ENCODE measurements around the gene SEC24C.

The SEC24C gene

GRCh38 chr10:73746721-73747120 lies 2.5 kb downstream of the SEC24C start:
- DNase-seq (no peak), ATAC-seq (no peak)
- peaks cover 52% of the 10 kb centered on the region for H3K4me1 Mint-ChIP-seq
- no peak overlapping the region for H3K27ac Mint-ChIP-seq
- H3K9me3 Mint-ChIP-seq = no peaks in the 10 kb centered on the region
- H3K4me3 Mint-ChIP-seq = peak overlapping the region in 1 of 2 donors; percentile 29
- no peaks in the 10 kb centered on the region for H3K27me3 Mint-ChIP-seq

- ATAC-seq (no peak), DNase-seq (no peak)
- Mint-ChIP-seq H3K27ac (peak overlapping the region in 1 of 2 donors; percentile 49), H3K27me3 (no peaks in the 10 kb centered on the region), H3K4me1 (peaks cover 28% of the 10 kb centered on the region), H3K4me3 (no peak overlapping the region), H3K9me3 (no peaks in the 10 kb centered on the region)
Observed at GRCh38 chr10:73750819-73751218, 6.6 kb downstream of the SEC24C start.

- H3K4me1 Mint-ChIP-seq = peaks cover 35% of the 10 kb centered on the region
- H3K9me3 Mint-ChIP-seq = no peaks in the 10 kb centered on the region
- no peak for DNase-seq
- H3K27me3 Mint-ChIP-seq = no peaks in the 10 kb centered on the region
- no peak overlapping the region for H3K4me3 Mint-ChIP-seq
- no peak for ATAC-seq
- H3K27ac Mint-ChIP-seq = no peak overlapping the region
Observed at GRCh38 chr10:73756183-73756582, 12.0 kb downstream of the SEC24C start.

GRCh38 chr10:73758704-73759511 lies 14.7 kb downstream of the SEC24C start:
- ATAC-seq = no peak
- H3K9me3 Mint-ChIP-seq = no peaks in the 10 kb centered on the region

GRCh38 chr10:73759512-73760115 lies 15.4 kb downstream of the SEC24C start:
- H3K9me3 Mint-ChIP-seq = no peaks in the 10 kb centered on the region
- peaks cover 53% of the 10 kb centered on the region for H3K4me1 Mint-ChIP-seq
- H3K4me3 Mint-ChIP-seq = peak overlapping the region in 1 of 2 donors; percentile 62
- H3K27me3 Mint-ChIP-seq = no peaks in the 10 kb centered on the region
- H3K27ac Mint-ChIP-seq = peak overlapping the region; percentile 61 to 68
- ATAC-seq = peak; percentile 87
- peak in 1 of 2 donors; percentile 28 for DNase-seq

More at GRCh38 chr10:73758704-73759511, 14.7 kb downstream of the SEC24C start:
- no peaks in the 10 kb centered on the region for H3K27me3 Mint-ChIP-seq
- peak overlapping the region in 1 of 2 donors; percentile 3 for H3K4me3 Mint-ChIP-seq
- no peak for DNase-seq
- H3K4me1 Mint-ChIP-seq = peaks cover 53% of the 10 kb centered on the region
- peak overlapping the region in 1 of 2 donors; percentile 24 for H3K27ac Mint-ChIP-seq

GRCh38 chr10:73761781-73762180 lies 17.6 kb downstream of the SEC24C start:
- Mint-ChIP-seq H3K27me3 (no peaks in the 10 kb centered on the region), H3K4me1 (peaks cover 60% of the 10 kb centered on the region), H3K4me3 (no peak overlapping the region), H3K27ac (no peak overlapping the region), H3K9me3 (no peaks in the 10 kb centered on the region)
- no peak for DNase-seq
- no peak for ATAC-seq

- no peaks in the 10 kb centered on the region for H3K27me3 Mint-ChIP-seq
- DNase-seq = no peak
- ATAC-seq = no peak
- peak overlapping the region in 1 of 2 donors; percentile 71 for H3K27ac Mint-ChIP-seq
- no peaks in the 10 kb centered on the region for H3K9me3 Mint-ChIP-seq
- H3K4me3 Mint-ChIP-seq = no peak overlapping the region
- H3K4me1 Mint-ChIP-seq = peaks cover 56% of the 10 kb centered on the region
Observed at GRCh38 chr10:73762915-73763314, 18.7 kb downstream of the SEC24C start.

- Mint-ChIP-seq H3K27me3 (no peaks in the 10 kb centered on the region), H3K9me3 (no peaks in the 10 kb centered on the region), H3K4me3 (no peak overlapping the region), H3K4me1 (peaks cover 56% of the 10 kb centered on the region), H3K27ac (peak overlapping the region in 1 of 2 donors; percentile 71)
- ATAC-seq (no peak), DNase-seq (no peak)
Observed at GRCh38 chr10:73763343-73763742, 19.2 kb downstream of the SEC24C start.

- no peaks in the 10 kb centered on the region for H3K27me3 Mint-ChIP-seq
- H3K9me3 Mint-ChIP-seq = no peaks in the 10 kb centered on the region
- DNase-seq (no peak), ATAC-seq (no peak)
- no peak overlapping the region for H3K4me3 Mint-ChIP-seq
- peaks cover 50% of the 10 kb centered on the region for H3K4me1 Mint-ChIP-seq
- peak overlapping the region in 1 of 2 donors; percentile 69 for H3K27ac Mint-ChIP-seq
Observed at GRCh38 chr10:73765066-73765465, 20.9 kb downstream of the SEC24C start.

GRCh38 chr10:73768881-73769280 lies 24.7 kb downstream of the SEC24C start:
- H3K4me3 Mint-ChIP-seq = no peak overlapping the region
- no peak overlapping the region for H3K27ac Mint-ChIP-seq
- no peaks in the 10 kb centered on the region for H3K27me3 Mint-ChIP-seq
- DNase-seq (peak; percentile 35 to 43), ATAC-seq (no peak)
- no peaks in the 10 kb centered on the region for H3K9me3 Mint-ChIP-seq
- H3K4me1 Mint-ChIP-seq = peaks cover 50% of the 10 kb centered on the region

GRCh38 chr10:73769396-73769795 lies 25.2 kb downstream of the SEC24C start:
- H3K9me3 Mint-ChIP-seq = no peaks in the 10 kb centered on the region
- DNase-seq (no peak), ATAC-seq (no peak)
- H3K27me3 Mint-ChIP-seq = no peaks in the 10 kb centered on the region
- H3K27ac Mint-ChIP-seq = no peak overlapping the region
- H3K4me3 Mint-ChIP-seq = no peak overlapping the region
- H3K4me1 Mint-ChIP-seq = peaks cover 55% of the 10 kb centered on the region

- H3K9me3 Mint-ChIP-seq = no peaks in the 10 kb centered on the region
- H3K4me3 Mint-ChIP-seq = peak overlapping the region; percentile 91 to 95
- peak in 1 of 2 donors; percentile 32 for DNase-seq
- ATAC-seq = peak; percentile 70
- peak overlapping the region; percentile 77 to 95 for H3K27ac Mint-ChIP-seq
- peaks cover 67% of the 10 kb centered on the region for H3K4me1 Mint-ChIP-seq
- no peaks in the 10 kb centered on the region for H3K27me3 Mint-ChIP-seq
Observed at GRCh38 chr10:73771722-73772280, 27.6 kb downstream of the SEC24C start.

GRCh38 chr10:73772281-73773151 lies 28.3 kb downstream of the SEC24C start:
- DNase-seq (peak; percentile 82 to 90), ATAC-seq (peak; percentile 88)
- H3K9me3 Mint-ChIP-seq = no peaks in the 10 kb centered on the region
- H3K4me3 Mint-ChIP-seq = peak overlapping the region; percentile 91 to 95
- H3K27ac Mint-ChIP-seq = peak overlapping the region; percentile 89 to 95
- no peaks in the 10 kb centered on the region for H3K27me3 Mint-ChIP-seq
- H3K4me1 Mint-ChIP-seq = peaks cover 72% of the 10 kb centered on the region

- Mint-ChIP-seq H3K4me3 (peak overlapping the region; percentile 91 to 95), H3K27me3 (no peaks in the 10 kb centered on the region), H3K27ac (peak overlapping the region; percentile 89 to 95), H3K9me3 (no peaks in the 10 kb centered on the region), H3K4me1 (peaks cover 67% of the 10 kb centered on the region)
- ATAC-seq (peak; percentile 6), DNase-seq (no peak)
Observed at GRCh38 chr10:73773152-73773879, 29.1 kb downstream of the SEC24C start.

- peak overlapping the region; percentile 91 to 95 for H3K4me3 Mint-ChIP-seq
- ATAC-seq (no peak), DNase-seq (no peak)
- no peak overlapping the region for H3K27ac Mint-ChIP-seq
- H3K9me3 Mint-ChIP-seq = no peaks in the 10 kb centered on the region
- peaks cover 64% of the 10 kb centered on the region for H3K4me1 Mint-ChIP-seq
- no peaks in the 10 kb centered on the region for H3K27me3 Mint-ChIP-seq
Observed at GRCh38 chr10:73774637-73775036, 30.5 kb downstream of the SEC24C start.

Measured in stimulated activated naive CD8-positive, alpha-beta T cell treated with anti-CD3 and anti-CD28 coated beads, Interleukin-15, amount 100 ng/mL, for 72 hours (primary cell).